ENCODE data around the gene SLC35E2B.
"Not testable (repeated sequence)": the region's sequence is repeated elsewhere in the genome, so short reads cannot be mapped to it uniquely, and the experiment has no call there.

The SLC35E2B gene

DNA sequence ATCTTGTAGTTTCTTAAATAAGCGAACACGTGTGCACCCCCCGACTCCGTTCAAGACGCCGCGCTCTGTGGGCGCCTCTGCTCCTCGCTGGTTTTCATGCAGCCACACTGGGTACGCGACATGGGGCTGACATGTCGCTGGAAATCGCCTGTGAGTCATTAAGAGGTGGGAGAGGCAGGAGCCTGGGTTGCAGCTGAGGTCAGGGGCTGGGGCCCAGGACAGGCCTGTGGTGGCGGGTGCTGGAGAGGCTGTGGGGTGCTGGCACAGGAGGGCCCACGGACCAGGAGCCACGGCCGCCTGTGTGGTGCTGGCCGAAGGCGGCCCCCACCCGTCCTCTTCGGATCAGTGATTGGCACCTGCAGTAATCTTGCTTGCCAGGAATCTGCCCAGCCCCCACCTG is 17.8 kb downstream of the SLC35E2B start:
- DNase-seq (ENCODE audit: low read depth): not testable (repeated sequence)

DNA sequence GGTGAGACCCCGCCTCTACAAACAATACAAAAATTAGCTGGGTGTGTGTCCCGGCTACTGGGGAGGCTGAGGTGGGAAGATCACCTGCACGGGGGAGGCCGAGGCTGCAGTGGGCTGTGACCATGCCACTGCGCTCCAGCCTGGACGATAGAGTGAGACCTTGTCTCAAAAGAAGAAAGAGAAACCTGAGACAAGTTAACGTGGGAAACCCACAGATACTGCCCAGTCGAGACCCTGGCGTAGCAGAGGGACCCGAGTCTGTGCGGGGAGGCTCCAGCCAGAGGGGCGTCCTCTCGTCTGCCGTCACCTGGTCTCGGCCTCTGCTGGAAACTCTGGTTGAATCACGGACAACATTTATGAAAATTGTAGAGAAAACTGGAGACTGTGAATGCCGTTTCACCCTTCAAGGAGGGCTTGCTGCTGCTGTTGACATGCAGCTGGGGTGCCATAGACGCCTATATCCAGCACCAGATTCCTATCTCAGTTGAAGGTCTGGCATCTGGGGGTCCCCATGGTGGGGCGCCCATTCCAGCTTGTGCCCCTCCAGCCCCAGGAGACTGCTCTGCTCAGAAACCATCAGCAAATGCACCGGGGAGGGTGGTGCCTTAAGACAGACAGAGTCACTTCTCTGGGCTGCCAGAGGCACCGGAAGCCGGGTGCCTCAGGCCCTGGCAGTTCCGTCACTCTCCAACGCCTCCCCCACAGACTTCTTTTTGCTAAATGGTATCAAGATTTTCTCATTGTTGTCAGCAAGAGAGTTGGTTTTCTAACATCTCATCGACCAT is 20.2 kb downstream of the SLC35E2B start:
- no peak for DNase-seq (ENCODE audit: low read depth)

DNA sequence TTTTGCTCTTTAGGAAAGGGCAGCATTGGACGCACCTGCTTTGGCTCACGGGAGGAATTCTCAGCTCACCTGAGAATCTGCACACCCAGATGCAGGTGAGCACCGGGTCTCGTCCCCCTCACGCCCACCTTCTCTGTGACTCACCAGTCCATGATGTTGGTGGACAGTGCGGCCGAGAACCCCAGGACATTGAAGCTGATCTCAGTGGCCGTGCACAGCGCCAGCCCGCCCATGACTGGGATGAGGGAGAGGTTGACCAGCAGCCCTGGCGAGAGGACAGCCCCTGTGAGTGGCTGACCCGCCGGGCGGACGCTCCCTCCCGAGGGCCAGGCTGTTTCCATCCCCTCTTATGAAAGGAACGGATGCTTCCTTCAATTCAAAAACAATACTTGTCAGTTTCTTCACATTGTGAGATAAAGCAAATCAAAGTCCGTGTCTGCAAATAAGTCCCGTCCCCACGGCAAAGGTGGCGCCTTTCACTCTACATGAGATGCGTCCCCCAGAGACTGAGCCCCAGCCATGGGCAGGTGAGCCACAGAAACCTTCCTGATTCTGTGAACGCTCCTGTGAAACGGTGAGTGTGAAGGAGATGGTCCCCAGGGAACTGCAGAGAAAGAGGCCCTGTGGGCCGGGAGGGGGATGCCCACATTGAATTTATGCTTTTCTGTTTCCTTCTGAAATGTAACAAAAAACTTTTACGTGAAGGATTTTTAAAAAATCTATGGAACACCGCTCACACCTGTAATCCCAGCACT is 21.1 kb downstream of the SLC35E2B start:
- no peak for DNase-seq (ENCODE audit: low read depth)

DNA sequence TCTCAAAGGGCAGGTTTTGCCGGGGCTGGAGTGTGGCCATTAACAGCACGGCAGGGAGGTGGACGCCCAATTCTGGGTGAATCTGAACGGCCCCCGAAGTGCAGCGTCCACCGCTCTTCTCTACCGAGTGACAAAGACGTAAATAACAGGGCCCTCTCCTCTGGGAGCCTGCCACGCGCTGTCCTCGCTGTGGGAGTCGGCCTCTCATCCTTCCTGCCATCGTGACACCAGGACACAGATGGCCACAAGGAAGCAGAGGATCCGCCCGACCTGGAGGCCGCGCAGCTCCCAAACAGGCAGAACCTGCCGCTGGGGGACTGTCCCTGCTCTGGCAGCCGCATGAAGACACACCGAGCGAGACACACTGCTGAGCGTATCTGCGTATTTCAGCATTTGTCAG is 21.7 kb downstream of the SLC35E2B start:
- no peak for DNase-seq (ENCODE audit: low read depth)

DNA sequence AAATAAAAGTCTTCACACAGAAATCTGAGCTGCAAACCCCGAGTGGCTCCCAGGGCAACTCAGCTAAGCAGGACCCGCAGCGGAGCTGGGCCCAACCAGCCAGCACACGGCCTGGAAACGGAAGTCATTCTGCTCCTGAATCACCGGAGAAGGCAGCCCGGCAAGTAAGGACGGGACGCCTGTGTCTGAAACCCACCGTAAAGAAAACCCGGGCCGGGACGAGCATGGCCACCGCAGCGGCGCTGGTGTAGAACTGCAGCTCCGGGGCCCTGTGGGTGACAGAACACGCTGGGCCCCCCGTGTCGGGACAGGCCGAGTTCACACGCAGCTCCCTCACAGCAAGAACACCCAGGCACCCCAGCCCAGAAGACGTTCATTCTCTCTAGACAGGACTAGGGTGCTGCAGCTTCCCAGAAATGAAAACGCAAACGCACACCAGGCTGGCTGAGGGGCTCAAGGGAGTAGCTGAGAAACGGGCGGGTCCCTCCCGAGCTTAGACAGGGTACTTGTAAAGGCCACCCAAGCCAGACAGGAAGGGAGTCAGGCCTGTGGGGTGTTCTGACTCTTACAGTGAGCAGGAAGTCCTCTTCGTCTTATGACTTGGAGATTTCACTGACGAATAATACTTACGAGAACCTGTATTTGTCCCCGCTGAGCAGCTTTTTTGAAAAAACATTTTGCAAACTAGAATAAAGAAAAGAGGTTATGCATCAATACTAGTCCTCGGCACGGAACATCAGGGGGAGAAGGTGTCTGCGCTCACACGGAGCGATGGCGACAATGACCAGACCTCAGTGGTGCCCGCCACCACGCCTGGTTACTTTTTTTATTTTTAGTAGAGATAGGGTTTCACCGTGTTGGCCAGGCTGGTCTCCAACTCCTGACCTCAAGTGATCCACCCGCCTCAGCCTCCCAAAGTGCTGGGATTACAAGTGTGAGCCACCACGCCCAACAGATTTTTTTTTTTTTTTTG is 22.8 kb downstream of the SLC35E2B start:
- DNase-seq (ENCODE audit: low read depth): no peak

DNA sequence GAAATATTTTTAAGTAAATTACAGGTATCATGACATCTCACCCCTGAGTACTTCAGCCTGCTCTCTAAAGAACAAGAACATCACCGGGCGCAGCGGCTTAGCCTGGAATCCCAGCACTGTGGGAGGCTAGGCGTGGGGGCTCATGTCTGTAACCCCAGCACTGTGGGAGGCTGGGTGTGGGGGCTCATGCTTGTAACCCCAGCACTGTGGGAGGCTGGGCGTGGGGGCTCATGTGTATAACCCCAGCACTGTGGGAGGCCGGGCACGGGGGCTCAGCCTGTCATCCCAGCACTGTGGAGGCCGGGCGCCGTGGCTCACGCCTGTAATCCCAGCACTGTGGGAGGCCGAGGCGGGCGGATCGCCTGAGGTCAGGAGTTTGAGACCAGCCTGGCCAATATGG is 26.1 kb downstream of the SLC35E2B start:
- DNase-seq (ENCODE audit: low read depth): no peak

DNA sequence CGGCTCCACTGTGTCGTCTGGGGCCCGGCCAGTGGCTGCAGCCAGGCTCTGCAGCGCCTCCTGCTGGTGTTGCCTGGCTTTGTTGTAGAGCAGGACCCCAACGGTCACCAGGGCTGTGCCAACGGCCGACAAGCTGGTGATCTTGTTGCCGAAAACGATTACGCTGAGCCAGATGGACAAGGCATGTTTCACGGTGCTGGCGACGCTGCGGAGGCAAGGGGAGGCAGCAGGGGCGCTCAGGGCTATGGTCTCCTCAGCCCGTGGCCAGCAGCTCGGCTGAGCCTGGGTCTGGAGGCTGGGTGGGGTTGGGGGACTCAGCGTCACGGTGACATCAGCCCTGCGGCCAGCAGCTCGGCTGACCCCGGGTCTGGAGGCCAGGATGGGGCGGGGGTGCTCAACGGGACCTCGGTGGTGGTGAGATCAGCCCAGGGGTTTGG is 26.8 kb downstream of the SLC35E2B start:
- no peak for DNase-seq (ENCODE audit: low read depth)

DNA sequence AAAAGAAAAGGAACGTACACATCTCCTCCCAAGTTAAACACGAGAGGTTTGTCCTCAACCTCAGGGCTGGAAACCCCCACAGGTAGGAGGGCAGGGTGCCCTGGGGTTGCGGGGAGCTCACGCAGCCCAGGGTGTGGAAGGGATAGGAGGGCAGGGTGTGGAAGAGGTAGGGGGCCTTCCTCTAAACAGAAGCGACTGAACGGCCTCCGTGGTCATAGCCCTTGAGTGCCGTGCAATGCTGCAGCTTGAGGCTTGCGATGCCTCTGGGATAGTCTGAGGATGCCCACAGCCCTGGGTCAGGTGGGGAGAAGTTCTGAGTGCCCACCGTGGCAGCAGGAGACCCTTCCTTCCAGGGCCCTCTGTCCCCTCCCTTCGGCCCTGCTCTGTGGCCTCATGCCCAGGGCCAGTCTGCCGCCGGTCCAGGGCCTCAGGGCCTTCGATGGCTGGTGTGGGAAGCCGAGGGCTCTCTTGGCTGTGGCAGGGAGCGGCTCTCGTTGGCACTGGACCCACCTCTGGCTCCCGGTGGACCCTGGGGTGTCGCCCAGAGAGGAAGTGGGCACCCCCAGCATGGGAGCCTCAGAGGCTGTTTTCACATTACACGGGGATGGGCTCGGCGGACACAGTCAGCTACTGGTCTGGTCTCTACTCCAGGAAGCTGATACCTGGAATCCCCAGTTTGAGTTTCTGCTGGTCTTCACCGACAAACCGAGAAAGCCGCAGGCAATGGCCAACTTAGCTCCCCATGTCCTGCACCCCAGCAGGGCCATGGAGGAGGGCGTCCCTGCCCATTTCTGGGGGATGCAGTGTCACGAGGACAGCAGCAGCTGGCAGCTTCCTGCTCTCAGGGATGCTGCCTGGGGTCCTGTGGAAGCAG is 27.4 kb downstream of the SLC35E2B start:
- no peak for DNase-seq (ENCODE audit: low read depth)

DNA sequence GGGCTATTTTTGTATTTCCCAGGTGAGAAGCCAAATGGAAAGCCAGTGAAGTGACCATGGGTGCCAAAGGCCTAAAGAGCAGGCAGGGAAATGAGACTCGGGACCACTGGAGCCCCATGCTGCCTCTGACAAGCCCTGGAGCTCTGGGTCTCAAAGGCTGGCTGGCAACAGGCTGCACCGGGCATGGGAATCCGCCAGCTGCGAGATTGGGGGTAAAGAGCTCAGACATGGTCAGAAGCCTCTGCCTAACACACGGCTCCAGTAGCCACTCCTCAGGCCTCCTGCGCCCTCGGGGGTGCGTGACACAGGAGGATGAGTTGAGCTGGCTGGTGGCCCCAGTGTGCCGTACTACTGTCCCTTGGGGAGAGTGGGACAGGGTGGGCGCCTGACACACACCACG is 28.3 kb downstream of the SLC35E2B start:
- not testable (repeated sequence) for DNase-seq (ENCODE audit: low read depth)

DNA sequence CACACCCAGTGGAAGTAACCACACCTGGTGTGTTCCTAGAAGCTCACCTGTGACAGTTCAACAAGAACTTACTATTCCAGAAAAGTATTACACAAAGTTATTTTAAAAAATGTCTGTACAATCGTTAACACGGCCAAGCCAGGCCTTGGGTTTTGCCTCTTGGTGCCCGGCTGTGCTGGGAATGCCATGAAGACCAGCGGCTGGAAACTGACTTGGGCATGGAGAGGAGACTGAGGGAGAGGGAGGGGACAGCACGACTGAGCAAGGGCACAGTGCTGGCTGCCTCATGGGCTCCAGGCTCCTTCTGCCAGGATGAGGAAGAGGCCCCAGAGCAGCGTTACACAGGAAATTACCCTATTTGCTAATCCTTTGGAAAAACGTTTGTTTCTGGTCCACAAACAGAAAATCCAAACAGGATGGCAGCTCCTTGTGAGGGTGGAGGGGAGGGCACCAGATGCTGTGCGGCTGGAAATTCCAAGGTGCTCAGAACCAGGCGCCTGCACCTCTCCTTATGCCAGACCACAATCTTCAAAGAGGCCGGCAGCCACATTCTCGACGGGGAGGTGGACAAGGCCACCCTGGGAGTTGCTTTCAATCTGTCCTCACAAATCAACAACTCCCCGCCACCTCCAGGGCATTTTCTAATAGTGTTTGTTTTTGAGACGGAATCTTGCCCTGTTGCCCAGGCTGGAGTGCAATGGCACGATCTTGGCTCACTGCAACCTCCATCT is 29.6 kb downstream of the SLC35E2B start:
- not testable (repeated sequence) for DNase-seq (ENCODE audit: low read depth)

DNA sequence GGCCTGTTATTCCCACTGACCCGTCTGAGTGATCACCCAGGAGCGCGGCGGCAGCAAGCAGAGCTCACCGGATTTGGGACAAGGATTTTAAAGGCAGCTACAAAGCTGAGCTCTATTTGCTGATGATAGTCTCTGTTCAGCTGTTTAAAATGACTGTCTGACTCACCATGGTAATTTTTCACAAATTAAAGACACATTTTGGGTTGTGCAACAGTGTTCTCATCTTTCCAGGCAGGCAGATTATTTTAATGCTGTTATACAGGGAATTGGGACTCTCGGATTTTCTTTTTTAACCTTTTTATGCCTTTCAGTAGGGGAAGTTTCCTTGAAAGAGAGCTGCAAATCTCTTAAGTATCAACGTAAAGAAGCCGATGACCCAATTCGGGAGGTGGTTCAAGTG is 30.2 kb downstream of the SLC35E2B start:
- not testable (repeated sequence) for DNase-seq (ENCODE audit: low read depth)

DNA sequence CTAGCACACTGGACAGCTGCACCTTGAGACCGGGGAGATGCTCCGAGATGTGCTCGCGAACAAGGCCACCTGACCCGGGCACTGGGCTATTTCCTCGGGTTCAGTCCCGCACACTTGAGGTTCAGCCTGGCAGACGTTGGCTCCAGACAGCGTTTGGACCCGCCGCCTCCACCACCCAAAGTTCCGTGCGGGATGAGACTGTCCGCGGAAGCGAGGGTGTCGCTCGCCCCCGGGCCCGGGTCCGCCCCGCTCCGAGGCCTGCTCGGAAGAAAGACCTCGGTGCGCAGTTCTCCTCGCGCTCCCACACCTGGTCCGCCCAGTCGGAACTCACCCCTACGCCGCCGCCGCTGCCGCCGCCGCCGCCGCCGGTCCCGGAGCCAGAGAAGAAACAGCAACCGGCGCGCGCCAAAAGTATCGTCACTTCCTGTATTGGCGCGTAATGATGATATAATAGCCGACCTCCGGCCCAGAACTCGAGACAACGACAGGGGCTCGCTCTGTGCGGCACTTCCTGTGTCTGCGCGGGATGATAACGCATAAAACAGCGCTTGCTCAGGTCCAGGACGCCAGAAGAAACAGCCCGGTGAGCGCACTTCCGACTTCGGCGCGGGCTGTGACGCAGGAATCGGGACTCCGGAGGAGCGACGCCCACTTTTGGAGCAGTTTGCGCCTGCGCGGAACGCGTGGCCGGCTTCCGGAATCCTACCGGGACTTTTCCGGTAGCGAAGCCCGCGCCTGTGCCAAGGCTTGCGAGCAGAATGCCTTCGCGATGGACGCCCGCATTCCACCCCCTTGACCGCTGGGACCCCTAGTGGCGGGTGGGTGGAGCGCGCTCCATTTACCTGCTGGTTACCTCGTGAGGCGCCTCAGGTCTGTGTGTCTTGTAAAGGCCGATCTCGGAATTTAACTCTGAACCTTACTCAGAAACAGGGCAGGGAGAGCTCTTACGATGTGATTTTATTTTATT is 33.7 kb downstream of the SLC35E2B start, which contains the start of gene CDK11B:
CDK11B (minus strand) TSS at position 422 of the 967 bp plus-strand sequence. CDS start 1,519 bp downstream, outside the sequence.
- peak; percentile 96 for DNase-seq (ENCODE audit: low read depth)

DNA sequence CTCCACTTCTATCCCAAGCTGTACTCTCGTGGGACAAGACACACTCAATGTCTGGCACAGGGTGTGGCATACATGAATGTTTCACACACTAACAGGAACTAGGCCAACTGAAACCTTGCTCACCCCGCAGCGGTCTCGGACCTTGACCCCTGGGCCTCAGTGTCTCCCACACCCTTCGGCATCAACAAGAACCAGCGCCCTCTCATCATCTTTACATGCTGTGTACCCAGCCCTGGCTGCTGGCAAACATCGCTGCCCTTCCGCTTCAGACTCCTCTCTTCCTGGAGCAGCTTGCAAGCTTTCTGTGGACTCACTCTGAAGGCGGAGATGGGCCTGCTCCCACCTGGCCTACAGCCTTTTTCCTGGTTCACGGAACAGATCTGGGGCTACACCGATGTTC is 44.3 kb downstream of the SLC35E2B start:
- not testable (repeated sequence) for DNase-seq (ENCODE audit: low read depth)

DNA sequence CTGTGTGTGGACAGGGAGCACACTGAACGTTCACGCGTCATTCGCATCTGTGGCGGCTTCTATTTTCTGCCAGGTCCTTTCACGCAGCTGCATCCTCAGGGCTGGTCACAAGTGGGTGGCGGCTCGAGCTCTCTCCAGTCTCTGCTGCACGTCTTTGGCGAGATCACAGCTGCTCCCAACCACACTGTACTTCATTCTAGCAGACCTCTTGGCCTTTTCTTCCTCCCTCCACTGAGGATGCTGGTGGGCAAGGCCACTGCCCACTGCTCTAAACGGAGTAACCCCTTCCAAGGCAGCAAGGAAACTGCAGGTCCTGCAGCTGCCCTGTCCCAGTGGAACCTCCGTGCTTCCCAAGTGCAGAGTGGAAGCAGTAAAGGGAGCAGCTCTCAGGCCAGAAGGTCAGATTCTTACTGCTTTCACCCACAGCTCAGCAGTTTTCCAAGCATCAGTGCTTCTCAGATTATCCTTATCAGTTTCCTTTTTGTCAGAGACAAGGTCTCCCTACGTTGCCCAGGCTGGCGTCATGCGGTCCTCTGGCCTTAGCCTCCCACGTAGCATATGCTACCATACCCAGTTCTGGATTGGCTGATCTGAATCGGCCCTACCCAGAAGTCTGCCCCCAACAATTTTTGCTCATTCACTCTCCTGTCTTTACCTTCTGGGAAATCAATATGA is 44.9 kb downstream of the SLC35E2B start:
- DNase-seq (ENCODE audit: low read depth): not testable (repeated sequence)

DNA sequence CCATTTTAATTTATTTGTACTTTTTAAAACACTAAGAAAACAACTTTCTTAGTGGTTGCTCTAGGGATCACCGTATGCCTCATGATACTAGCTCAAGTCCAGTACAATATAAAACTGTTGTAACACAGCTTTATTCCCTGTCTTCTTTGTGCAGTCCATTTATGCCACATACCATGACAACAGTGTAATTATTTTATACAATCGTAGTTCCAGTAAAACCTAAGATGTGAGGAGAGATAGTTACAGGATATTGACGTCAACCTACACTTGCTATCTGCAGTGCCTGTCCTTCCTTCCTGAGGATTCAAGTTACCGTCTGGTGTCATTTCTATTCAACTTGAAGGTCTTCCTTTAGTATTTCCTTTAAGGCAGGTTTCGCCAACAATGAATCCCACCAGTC is 46.3 kb downstream of the SLC35E2B start:
- DNase-seq (ENCODE audit: low read depth): not testable (repeated sequence)

DNA sequence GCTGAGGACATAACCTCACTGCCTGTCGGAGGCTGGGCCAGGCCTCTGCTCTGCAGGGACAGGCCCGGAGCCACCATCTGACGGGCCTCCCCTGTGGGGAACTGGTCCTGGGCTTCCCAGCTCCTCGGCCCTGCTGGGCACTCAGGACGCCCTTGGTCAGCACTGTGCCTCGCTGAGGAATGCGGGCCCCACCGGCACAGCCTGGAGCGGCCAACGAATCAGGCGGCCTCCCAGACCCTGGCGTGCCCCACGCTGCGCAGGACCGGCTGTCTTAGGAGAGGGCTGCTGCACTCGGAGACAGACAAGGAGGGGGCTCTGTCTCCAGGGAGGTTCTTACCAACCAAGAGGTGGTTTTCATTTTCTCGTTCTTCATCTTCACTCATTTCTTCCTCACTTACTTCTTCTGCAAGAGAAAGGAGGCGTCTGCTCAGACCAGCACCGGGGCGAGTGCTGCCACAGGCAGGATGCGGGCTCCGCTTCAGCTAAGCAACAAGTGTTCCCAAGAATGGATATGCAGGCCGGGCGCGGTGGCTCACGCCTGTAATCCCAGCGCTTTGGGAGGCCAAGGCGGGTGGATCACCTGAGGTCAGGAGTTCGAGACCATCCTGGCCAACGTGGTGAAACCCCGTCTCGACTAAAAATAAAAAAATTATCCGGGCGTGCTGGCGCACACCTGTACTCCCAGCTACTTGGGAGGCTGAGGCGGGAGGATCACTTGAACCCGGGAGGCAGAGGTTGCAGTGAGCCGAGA is 51.7 kb downstream of the SLC35E2B start:
- DNase-seq (ENCODE audit: low read depth): not testable (repeated sequence)

DNA sequence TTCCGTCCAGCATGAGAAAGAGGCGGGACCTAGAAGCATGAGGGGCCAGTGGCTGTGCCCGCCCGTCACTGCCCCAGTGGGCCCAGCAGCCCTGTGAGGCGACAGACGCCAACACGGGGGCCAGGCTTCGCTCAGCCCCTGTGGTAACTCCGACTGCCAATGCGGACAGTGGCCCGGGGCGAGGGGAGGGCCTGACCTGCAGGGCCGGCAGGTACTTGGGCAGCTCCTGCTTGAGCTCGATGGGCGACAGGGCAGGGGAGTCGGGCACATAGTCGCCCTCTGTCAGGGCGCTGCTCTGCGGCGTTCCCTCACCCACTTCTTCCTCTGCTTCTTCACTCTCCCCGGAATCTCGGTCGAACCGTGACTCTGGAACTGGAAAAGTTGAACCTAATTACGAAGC is 52.5 kb downstream of the SLC35E2B start:
- DNase-seq (ENCODE audit: low read depth): not testable (repeated sequence)

DNA sequence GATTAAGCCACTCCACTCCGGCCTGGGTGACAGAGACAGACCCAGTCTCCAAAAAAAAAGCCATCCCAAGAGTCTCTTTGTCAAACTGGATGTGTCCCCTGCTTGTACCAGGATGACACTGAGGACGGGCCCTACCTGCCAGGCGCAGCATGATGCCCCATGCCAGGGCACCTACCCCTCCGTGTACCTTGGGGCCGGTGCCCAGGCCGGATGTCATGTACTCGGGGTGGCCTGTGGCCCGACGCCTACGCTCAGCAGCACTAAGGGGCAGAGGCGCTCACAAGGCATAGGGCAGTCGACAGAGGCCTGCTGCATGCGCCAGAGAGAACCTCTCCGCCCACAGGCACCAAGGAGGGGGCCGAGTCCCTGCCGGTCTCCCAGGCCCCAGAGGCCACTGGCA is 53.2 kb downstream of the SLC35E2B start:
- not testable (repeated sequence) for DNase-seq (ENCODE audit: low read depth)
